ENCODE data around the gene CEP68. TPM values are rescaled to one million over a fixed set of nuclear protein-coding genes. Genes with fewer than 3 reads are reported as not detected.
"Not testable (repeated sequence)": the region's sequence is repeated elsewhere in the genome, so short reads cannot be mapped to it uniquely, and the experiment has no call there.

CEP68 gene
- polyA plus RNA-seq, 2 of the 4 experiments (the other 2 are of a cell fraction): 6.8 to 9.2 TPM

- TF ChIP-seq MAZ (IDR thresholded peaks at IDR 0.05; ENCODE audit: borderline replicate concordance, low read depth, low read length) (peak; percentile 100), GATA3 (IDR thresholded peaks at IDR 0.05; ENCODE audit: borderline replicate concordance) (no peak; the same call in 1 of the 2 replicates)
These were observed 73.8 kb downstream of the CEP68 start, which contains the start of gene RAB1A (continued) for GRCh38 chr2:65129826-65130663.

GRCh38 chr2:65130664-65131175 lies 74.5 kb downstream of the CEP68 start:
- WGBS (ENCODE audit: missing lambda C conversion rate): 18% methylated on average over 19 of the region's 19 CpGs
- H3K27ac ChIP-seq: peak overlapping the region; percentile 86 to 95
- peak overlapping the region; percentile 54 for H3K4me3 ChIP-seq
- ChIA-PET CTCF (interaction anchor here (0.8 to 4.6 kb wide), 12 partner anchors 9 to 96 kb away, joined by 3 to 29 read pairs (median 6); partner anchors contain the start of gene ACTR2), POLR2A (interaction anchor here (0.6 to 2.5 kb wide), 31 partner anchors 7 to 477 kb away, joined by 3 to 41 read pairs (median 4); partner anchors contain the start of genes ACTR2, CEP68, SERTAD2 and SLC1A4)
- TF ChIP-seq CEBPB (IDR thresholded peaks at IDR 0.05) (no peak), BHLHE40 (IDR thresholded peaks at IDR 0.05; ENCODE audit: low read depth, low read length) (no peak), HDAC2 (IDR thresholded peaks at IDR 0.05) (0 out of 2 replicates have a peak, but pooled peaks have one; percentile 32), FOSL2 (IDR thresholded peaks at IDR 0.05) (no peak), FOSL2 (CRISPR knock-in tag; IDR thresholded peaks at IDR 0.05) (peak; percentile 2; the same call in 1 of the 2 replicates), CHD4 (IDR thresholded peaks at IDR 0.05; ENCODE audit: borderline replicate concordance) (peak; percentile 83; the same call in 1 of the 2 replicates), EP300 (IDR thresholded peaks at IDR 0.05) (no peak), CHD2 (IDR thresholded peaks at IDR 0.05; ENCODE audit: low read length, partially characterized antibody) (no peak), MAX (IDR thresholded peaks at IDR 0.05) (no peak), GATA3 (IDR thresholded peaks at IDR 0.05; ENCODE audit: borderline replicate concordance) (no peak), PHF8 (IDR thresholded peaks at IDR 0.05; ENCODE audit: borderline replicate concordance, low read depth) (peak; percentile 83), TP53 (CRISPR knock-in tag; IDR thresholded peaks at IDR 0.05) (0 out of 2 replicates have a peak, but pooled peaks have one; percentile 42), HOXB5 (CRISPR knock-in tag; IDR thresholded peaks at IDR 0.05) (peak; percentile 43; the same call in 1 of the 2 replicates), HOXA7 (CRISPR knock-in tag; IDR thresholded peaks at IDR 0.05) (peak; percentile 70; the same call in 1 of the 2 replicates), SMC3 (IDR thresholded peaks at IDR 0.05) (0 out of 3 replicates have a peak, but pooled peaks have one; percentile 22), RFX5 (IDR thresholded peaks at IDR 0.05) (no peak), KDM1A (IDR thresholded peaks at IDR 0.05; ENCODE audit: low read depth) (peak; percentile 76)
- TF ChIP-seq, protein P1, sequence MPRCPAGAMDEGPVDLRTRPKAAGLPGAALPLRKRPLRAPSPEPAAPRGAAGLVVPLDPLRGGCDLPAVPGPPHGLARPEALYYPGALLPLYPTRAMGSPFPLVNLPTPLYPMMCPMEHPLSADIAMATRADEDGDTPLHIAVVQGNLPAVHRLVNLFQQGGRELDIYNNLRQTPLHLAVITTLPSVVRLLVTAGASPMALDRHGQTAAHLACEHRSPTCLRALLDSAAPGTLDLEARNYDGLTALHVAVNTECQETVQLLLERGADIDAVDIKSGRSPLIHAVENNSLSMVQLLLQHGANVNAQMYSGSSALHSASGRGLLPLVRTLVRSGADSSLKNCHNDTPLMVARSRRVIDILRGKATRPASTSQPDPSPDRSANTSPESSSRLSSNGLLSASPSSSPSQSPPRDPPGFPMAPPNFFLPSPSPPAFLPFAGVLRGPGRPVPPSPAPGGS (IDR thresholded peaks at IDR 0.05): 0 out of 3 replicates have a peak, but pooled peaks have one; percentile 50
- H3K9me3 ChIP-seq: no peaks in the 10 kb centered on the region
- FAIRE-seq: no peak
- peak overlapping the region; percentile 74 for H3K4me2 ChIP-seq
- peaks cover 35% of the 10 kb centered on the region for H3K4me1 ChIP-seq
- ATAC-seq: peak; percentile 78 to 80
- DNase-seq (ENCODE audit: low read depth in 1 of 2, low spot score in 1 of 2): no peak

- 89% methylated on average over 15 of the region's 15 CpGs for WGBS (ENCODE audit: missing lambda C conversion rate)
- DNase-seq (ENCODE audit: low read depth in 1 of 2, low spot score in 1 of 2); H3K4me3 ChIP-seq; H3K9me3 ChIP-seq; FAIRE-seq; ATAC-seq; H3K27ac ChIP-seq; H3K4me2 ChIP-seq: not testable (repeated sequence)
- H3K4me1 ChIP-seq: peaks cover 13% of the 10 kb centered on the region; the same call in 2 of the 3 replicates
- ChIA-PET POLR2A (interaction anchor here (0.7 kb wide), 1 partner anchor 96 kb away, joined by 4 read pairs; no protein-coding TSS in a partner anchor), CTCF (interaction anchor here (0.8 to 4.6 kb wide), 8 partner anchors 9 to 132 kb away, joined by 3 to 29 read pairs (median 3); no protein-coding TSS in a partner anchor)
These were observed 76.7 kb downstream of the CEP68 start for GRCh38 chr2:65132930-65133329.

Data from A549 (cell line).